K562 (cell line): ENCODE results near the gene BCAN. TPM values are rescaled to one million over a fixed set of nuclear protein-coding genes. Genes with fewer than 3 reads are reported as not detected.
A peak's percentile ranks its signal among the peaks of the same experiment; 100 is the strongest.

Experiments used
- RB1 ChIP-seq: fragments of 450-650 bp; IDR thresholded peaks from 2 replicates; pipeline ENCODE4 v1.6.1; 2017; ENCODE audit warnings: low read depth, mild to moderate bottlenecking
- polyA plus RNA-seq, 8 experiments: library from polyadenylated mRNA; depleted of rRNA in 4 of 8; stranded (reverse) in 5 of 8; unstranded in 3 of 8; fragments of >200 nt; fragmentation: Nextera tagmentation in 2 of 8; fragmentation: Illumina TruSeq in 1 of 8; extraction: Ambion mirVana in 2 of 8; extraction: Trizol in 1 of 8; gene quantifications; 2 replicates each; pipeline versions ENCODE4 v1.2.1 to v1.2.3, GENCODE V29; 2011 to 2014; ENCODE audit warnings: inconsistent platforms in 1 of 8, missing spikeins in 1 of 8
- total RNA-seq, 7 experiments: library from RNA; depleted of rRNA in 6 of 7; stranded (reverse); fragments of >200 nt in 6 of 7; fragmentation: Illumina TruSeq in 2 of 7; extraction: Trizol in 2 of 7; gene quantifications; 2 replicates each; pipeline versions ENCODE4 v1.2.1 to v1.2.3, GENCODE V29; 2011 to 2021; ENCODE audit warnings: low replicate concordance in 1 of 7
- TF ChIP-seq, protein P1 (sequence below): IDR thresholded peaks from 2 replicates; pipeline ENCODE4 v1.6.1; 2011; ENCODE audit warnings: borderline replicate concordance, low read depth, mild to moderate bottlenecking, moderate library complexity, low read length; ENCODE audit not compliant: insufficient read depth, poor library complexity, severe bottlenecking
- TF ChIP-seq, protein P2 (sequence below), 2 experiments: fragments of 450-650 bp; formaldehyde crosslinking in 1 of 2; IDR thresholded peaks; 2 replicates each; pipeline versions ENCODE4 v1.4.0 to v1.6.1; 2014 to 2020; ENCODE audit warnings: mild to moderate bottlenecking in 2 of 2, borderline replicate concordance in 1 of 2, low read depth in 1 of 2

Gene BCAN
- total and polyA plus RNA-seq, 9 of the 15 experiments (the other 6 are each of a cell fraction or from before 2014, with no cell fraction given), result 0.04 to 0.33 (median 0.14) TPM; not detected in 5

GRCh38 chr1:156703741-156704140, 61.8 kb downstream of the BCAN start (continued):
- TF ChIP-seq, protein P1, sequence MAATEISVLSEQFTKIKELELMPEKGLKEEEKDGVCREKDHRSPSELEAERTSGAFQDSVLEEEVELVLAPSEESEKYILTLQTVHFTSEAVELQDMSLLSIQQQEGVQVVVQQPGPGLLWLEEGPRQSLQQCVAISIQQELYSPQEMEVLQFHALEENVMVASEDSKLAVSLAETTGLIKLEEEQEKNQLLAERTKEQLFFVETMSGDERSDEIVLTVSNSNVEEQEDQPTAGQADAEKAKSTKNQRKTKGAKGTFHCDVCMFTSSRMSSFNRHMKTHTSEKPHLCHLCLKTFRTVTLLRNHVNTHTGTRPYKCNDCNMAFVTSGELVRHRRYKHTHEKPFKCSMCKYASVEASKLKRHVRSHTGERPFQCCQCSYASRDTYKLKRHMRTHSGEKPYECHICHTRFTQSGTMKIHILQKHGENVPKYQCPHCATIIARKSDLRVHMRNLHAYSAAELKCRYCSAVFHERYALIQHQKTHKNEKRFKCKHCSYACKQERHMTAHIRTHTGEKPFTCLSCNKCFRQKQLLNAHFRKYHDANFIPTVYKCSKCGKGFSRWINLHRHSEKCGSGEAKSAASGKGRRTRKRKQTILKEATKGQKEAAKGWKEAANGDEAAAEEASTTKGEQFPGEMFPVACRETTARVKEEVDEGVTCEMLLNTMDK, result peak; percentile 78
- TF ChIP-seq, protein P2, sequence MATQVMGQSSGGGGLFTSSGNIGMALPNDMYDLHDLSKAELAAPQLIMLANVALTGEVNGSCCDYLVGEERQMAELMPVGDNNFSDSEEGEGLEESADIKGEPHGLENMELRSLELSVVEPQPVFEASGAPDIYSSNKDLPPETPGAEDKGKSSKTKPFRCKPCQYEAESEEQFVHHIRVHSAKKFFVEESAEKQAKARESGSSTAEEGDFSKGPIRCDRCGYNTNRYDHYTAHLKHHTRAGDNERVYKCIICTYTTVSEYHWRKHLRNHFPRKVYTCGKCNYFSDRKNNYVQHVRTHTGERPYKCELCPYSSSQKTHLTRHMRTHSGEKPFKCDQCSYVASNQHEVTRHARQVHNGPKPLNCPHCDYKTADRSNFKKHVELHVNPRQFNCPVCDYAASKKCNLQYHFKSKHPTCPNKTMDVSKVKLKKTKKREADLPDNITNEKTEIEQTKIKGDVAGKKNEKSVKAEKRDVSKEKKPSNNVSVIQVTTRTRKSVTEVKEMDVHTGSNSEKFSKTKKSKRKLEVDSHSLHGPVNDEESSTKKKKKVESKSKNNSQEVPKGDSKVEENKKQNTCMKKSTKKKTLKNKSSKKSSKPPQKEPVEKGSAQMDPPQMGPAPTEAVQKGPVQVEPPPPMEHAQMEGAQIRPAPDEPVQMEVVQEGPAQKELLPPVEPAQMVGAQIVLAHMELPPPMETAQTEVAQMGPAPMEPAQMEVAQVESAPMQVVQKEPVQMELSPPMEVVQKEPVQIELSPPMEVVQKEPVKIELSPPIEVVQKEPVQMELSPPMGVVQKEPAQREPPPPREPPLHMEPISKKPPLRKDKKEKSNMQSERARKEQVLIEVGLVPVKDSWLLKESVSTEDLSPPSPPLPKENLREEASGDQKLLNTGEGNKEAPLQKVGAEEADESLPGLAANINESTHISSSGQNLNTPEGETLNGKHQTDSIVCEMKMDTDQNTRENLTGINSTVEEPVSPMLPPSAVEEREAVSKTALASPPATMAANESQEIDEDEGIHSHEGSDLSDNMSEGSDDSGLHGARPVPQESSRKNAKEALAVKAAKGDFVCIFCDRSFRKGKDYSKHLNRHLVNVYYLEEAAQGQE (IDR thresholded peaks at IDR 0.05; ENCODE audit: borderline replicate concordance), result peak; percentile 59
- TF ChIP-seq, protein P2 (CRISPR knock-in tag; IDR thresholded peaks at IDR 0.05; ENCODE audit: low read depth), result no peak
- TF ChIP-seq RB1, result no peak
